H9 (cell line): Measurements from ENCODE around the gene UBE2L5. TPM values are rescaled to one million over a fixed set of nuclear protein-coding genes. Genes with fewer than 3 reads are reported as not detected.

ENCODE experiments used
- DNase-seq: peaks from one replicate; pipeline ENCODE4 v3.0.0-alpha.2; 2017
- H2AFZ ChIP-seq: one replicate; pipeline ENCODE4 v1.6.1; 2013; ENCODE audit warnings: mild to moderate bottlenecking, low read length, control low read depth, moderate library complexity
- H2AK5ac ChIP-seq: 2 replicates; pipeline ENCODE4 v1.6.1; 2013; ENCODE audit warnings: low read length, control low read depth, mixed read lengths; ENCODE audit not compliant: insufficient read length
- H2BK120ac ChIP-seq: one replicate; pipeline ENCODE4 v1.6.1; 2013; ENCODE audit warnings: low read depth, mild to moderate bottlenecking, low read length, control low read depth, inconsistent platforms; ENCODE audit not compliant: poor library complexity, severe bottlenecking
- H2BK12ac ChIP-seq: 2 replicates; pipeline ENCODE4 v1.6.1; 2013; ENCODE audit warnings: low read length, control low read depth, mixed read lengths, low read depth; ENCODE audit not compliant: insufficient read length
- H2BK15ac ChIP-seq: 2 replicates; pipeline ENCODE4 v1.6.1; 2013; ENCODE audit warnings: low read depth, low read length, control low read depth
- H2BK20ac ChIP-seq: one replicate; pipeline ENCODE4 v1.6.1; 2013; ENCODE audit warnings: low read depth, mild to moderate bottlenecking, low read length, control low read depth, inconsistent platforms; ENCODE audit not compliant: poor library complexity, severe bottlenecking
- H2BK5ac ChIP-seq: 2 replicates; pipeline ENCODE4 v1.6.1; 2013; ENCODE audit warnings: low read length, control low read depth, mixed read lengths; ENCODE audit not compliant: insufficient read length
- H3K14ac ChIP-seq: 2 replicates; pipeline ENCODE4 v1.6.1; 2013; ENCODE audit warnings: low read length, control low read depth; ENCODE audit not compliant: insufficient read depth
- H3K18ac ChIP-seq: 2 replicates; pipeline ENCODE4 v1.6.1; 2013; ENCODE audit warnings: low read depth, mild to moderate bottlenecking, mixed read lengths, low read length, control low read depth; ENCODE audit not compliant: insufficient read length
- H3K23ac ChIP-seq: 2 replicates; pipeline ENCODE4 v1.6.1; 2013; ENCODE audit warnings: low read length, control low read depth, mixed read lengths, low read depth; ENCODE audit not compliant: insufficient read length
- H3K23me2 ChIP-seq: 2 replicates; pipeline ENCODE4 v1.6.1; 2013; ENCODE audit warnings: low read depth, mild to moderate bottlenecking, mixed read lengths, low read length, control low read depth; ENCODE audit not compliant: insufficient read length, poor library complexity, severe bottlenecking
- H3K27ac ChIP-seq: 2 replicates; pipeline ENCODE4 v1.5.1; 2013; ENCODE audit warnings: low read length, control low read depth, mixed read lengths, low read depth; ENCODE audit not compliant: insufficient read length
- H3K27me3 ChIP-seq: 2 replicates; pipeline ENCODE4 v1.6.1; 2013; ENCODE audit warnings: low read length, control low read depth, inconsistent platforms; ENCODE audit not compliant: insufficient read depth
- H3K4ac ChIP-seq: 2 replicates; pipeline ENCODE4 v1.6.1; 2013; ENCODE audit warnings: low read depth, mild to moderate bottlenecking, control low read depth, inconsistent platforms, low read length, moderate library complexity
- H3K4me1 ChIP-seq: 2 replicates; pipeline ENCODE4 v1.6.1; 2013; ENCODE audit warnings: low read length, control low read depth, inconsistent platforms; ENCODE audit not compliant: insufficient read depth
- H3K4me2 ChIP-seq: 2 replicates; pipeline ENCODE4 v1.6.1; 2013; ENCODE audit warnings: low read length, control low read depth, mixed read lengths; ENCODE audit not compliant: insufficient read length, insufficient read depth
- H3K56ac ChIP-seq: 2 replicates; pipeline ENCODE4 v1.6.1; 2013; ENCODE audit warnings: low read depth, mild to moderate bottlenecking, mixed read lengths, low read length, control low read depth; ENCODE audit not compliant: insufficient read length
- H3K79me1 ChIP-seq: 2 replicates; pipeline ENCODE4 v1.6.1; 2013; ENCODE audit warnings: low read depth, mild to moderate bottlenecking, moderate library complexity, low read length, control low read depth, inconsistent platforms; ENCODE audit not compliant: insufficient read depth, poor library complexity, severe bottlenecking
- H3K79me2 ChIP-seq: 2 replicates; pipeline ENCODE4 v1.6.1; 2013; ENCODE audit warnings: low read length, control low read depth, inconsistent platforms; ENCODE audit not compliant: insufficient read depth
- H3K9ac ChIP-seq: 2 replicates; pipeline ENCODE4 v1.6.1; 2013; ENCODE audit warnings: low read length, control low read depth, mixed read lengths; ENCODE audit not compliant: insufficient read length; ENCODE audit errors: extremely low read depth
- H3K9me3 ChIP-seq: one replicate; pipeline ENCODE4 v1.6.1; 2013; ENCODE audit warnings: low read depth, low read length, inconsistent platforms; ENCODE audit not compliant: control insufficient read depth
- H3T11ph ChIP-seq: one replicate; pipeline ENCODE4 v1.6.1; 2013; ENCODE audit warnings: mild to moderate bottlenecking, low read length, control low read depth, inconsistent platforms
- H4K20me1 ChIP-seq: one replicate; pipeline ENCODE4 v1.6.1; 2013; ENCODE audit not compliant: control insufficient read depth, insufficient read length, insufficient read depth
- H4K5ac ChIP-seq: 2 replicates; pipeline ENCODE4 v1.6.1; 2013; ENCODE audit warnings: low read depth, mild to moderate bottlenecking, mixed read lengths, low read length, control low read depth; ENCODE audit not compliant: insufficient read length
- H4K8ac ChIP-seq: replicated peaks from 2 replicates; pipeline ENCODE4 v1.6.1; 2013; ENCODE audit warnings: low read length, control low read depth, mixed read lengths, low read depth; ENCODE audit not compliant: insufficient read length
- H4K91ac ChIP-seq: 2 replicates; pipeline ENCODE4 v1.6.1; 2013; ENCODE audit warnings: low read depth, mild to moderate bottlenecking, moderate library complexity, mixed read lengths, low read length, control low read depth; ENCODE audit not compliant: insufficient read length
- H3K27ac Mint-ChIP-seq, 3 experiments: 2 replicates in 2 of 3; 3 replicates in 1 of 3; pipeline ENCODE4 v1.8.0; 2020 to 2021; ENCODE audit warnings: mixed read lengths in 3 of 3, mild to moderate bottlenecking in 1 of 3, moderate library complexity in 1 of 3
- H3K27me3 Mint-ChIP-seq: 2 replicates; pipeline ENCODE4 v1.8.0; 2021; ENCODE audit warnings: low read depth, mild to moderate bottlenecking, moderate library complexity, mixed read lengths
- H3K36me3 Mint-ChIP-seq, 3 experiments: 2 replicates in 2 of 3; 3 replicates in 1 of 3; pipeline ENCODE4 v1.8.0; 2020 to 2021; ENCODE audit warnings: low read depth in 3 of 3, mixed read lengths in 3 of 3; ENCODE audit not compliant: insufficient read depth in 1 of 3
- H3K4me1 Mint-ChIP-seq, 2 experiments: 2 replicates each; pipeline ENCODE4 v1.8.0; 2020; ENCODE audit warnings: mixed read lengths in 2 of 2
- H3K4me3 Mint-ChIP-seq, 2 experiments: 2 replicates in 1 of 2; 3 replicates in 1 of 2; pipeline ENCODE4 v1.8.0; 2020 to 2021; ENCODE audit warnings: mild to moderate bottlenecking in 2 of 2, mixed read lengths in 2 of 2, moderate library complexity in 1 of 2
- H3K9me3 Mint-ChIP-seq, 2 experiments: 2 replicates in 1 of 2; 3 replicates in 1 of 2; pipeline ENCODE4 v1.8.0; 2020; ENCODE audit warnings: mild to moderate bottlenecking in 2 of 2, mixed read lengths in 2 of 2, moderate library complexity in 1 of 2
- WGBS: extraction: QIAGEN DNeasy Blood & Tissue Kit; methylation state at CpG from one replicate; pipeline ENCODE4 v1.1.7; 2013; ENCODE audit warnings: missing lambda C conversion rate, low lambda C conversion rate, mixed read lengths; ENCODE audit not compliant: insufficient read length; ENCODE audit errors: extremely low coverage; 5-methylcytosine and 5-hydroxymethylcytosine counted together
- total RNA-seq: library from RNA; stranded (reverse); gene quantifications from 2 replicates; pipeline ENCODE4 v1.2.1, GENCODE V29; 2021
- TF ChIP-seq, protein P1 (sequence below): fragments of 200-600 bp; sonication (generic); conservative IDR thresholded peaks from 3 replicates; pipeline ENCODE4 v1.8.0; 2021; ENCODE audit warnings: antibody characterized with exemption, mild to moderate bottlenecking

Gene UBE2L5
- total RNA-seq, 1 experiment from 2014 or later = 0.20 TPM

DNA sequence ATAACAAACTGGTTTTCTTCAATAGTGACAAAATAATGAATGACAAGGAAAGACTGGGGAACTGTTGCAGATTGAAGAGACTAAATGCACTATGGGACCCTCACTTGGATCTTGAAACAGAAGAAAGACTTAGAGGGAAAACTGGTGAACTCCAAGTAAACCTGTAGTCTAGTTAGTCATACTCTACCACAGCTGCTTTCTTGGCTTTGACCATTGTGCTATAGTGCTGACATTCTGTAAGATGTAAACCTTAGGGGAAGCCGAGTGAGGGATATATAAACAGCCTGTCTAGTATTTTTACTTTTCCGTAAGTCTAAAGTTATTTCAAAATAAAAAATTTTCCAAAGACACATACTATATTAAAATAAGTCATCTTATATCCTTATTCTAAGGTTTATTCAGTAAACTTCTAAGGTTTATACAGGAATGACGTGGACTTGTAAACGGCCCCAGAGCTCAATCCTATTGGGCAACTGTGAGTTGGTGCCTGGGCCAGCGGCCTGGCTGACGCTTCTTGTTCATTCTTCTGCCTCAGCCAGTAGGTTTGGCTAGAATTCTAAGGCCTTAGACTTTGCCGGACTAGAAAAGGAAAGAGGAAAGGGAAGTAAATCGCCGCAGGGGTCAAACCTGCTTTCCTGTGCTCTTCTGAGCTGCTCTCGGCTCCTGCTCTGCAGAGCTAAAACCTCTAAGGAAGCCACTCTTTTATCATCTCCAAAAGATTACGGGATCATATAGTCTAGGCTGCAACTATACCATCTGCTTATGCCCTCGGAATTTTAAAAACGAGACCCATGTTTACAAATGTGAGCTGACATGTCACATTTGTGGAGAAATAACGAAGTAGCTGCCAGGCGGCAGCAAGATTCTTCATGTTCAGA is 33.6 kb upstream of the UBE2L5 start:
- DNase-seq = no peak
- H2AFZ ChIP-seq = no peak overlapping the region
- no peak overlapping the region for H3K4me2 ChIP-seq

More for the DNA sequence above, 33.6 kb upstream of the UBE2L5 start:
- Mint-ChIP-seq H3K27ac (peak overlapping the region in 1 of 3 experiments; percentile 57; a peak in 1 of 7 replicates), H3K4me1 (peaks cover 2 to 7% of the 10 kb centered on the region in 2 experiments; a peak in 3 of 4 replicates), H3K4me3 (no peak overlapping the region), H3K9me3 (no peaks in the 10 kb centered on the region), H3K36me3 (no peaks in the 10 kb centered on the region), H3K27me3 (peaks cover 4% of the 10 kb centered on the region)
- Histone ChIP-seq H2BK12ac (no peak overlapping the region), H4K8ac (no peak overlapping the region), H3K9me3 (no peaks in the 10 kb centered on the region), H2BK5ac (no peak overlapping the region), H3K4ac (no peak overlapping the region), H4K5ac (no peak overlapping the region), H2BK20ac (no peak overlapping the region), H3K18ac (no peak overlapping the region), H2AK5ac (no peak overlapping the region), H3K23ac (no peak overlapping the region), H2BK15ac (no peak overlapping the region), H3K79me1 (no peaks in the 10 kb centered on the region), H4K91ac (no peak overlapping the region), H3K27me3 (no peaks in the 10 kb centered on the region), H3T11ph (no peak overlapping the region), H3K4me1 (no peaks in the 10 kb centered on the region), H3K27ac (no peak overlapping the region), H3K79me2 (no peaks in the 10 kb centered on the region), H3K56ac (no peak overlapping the region), H2BK120ac (no peak overlapping the region), H3K23me2 (no peaks in the 10 kb centered on the region), H4K20me1 (no peaks in the 10 kb centered on the region), H3K9ac (no peak overlapping the region), H3K14ac (no peak overlapping the region)
- no CpG with 5 or more reads among the region's 15 CpGs for WGBS
- TF ChIP-seq, protein P1, sequence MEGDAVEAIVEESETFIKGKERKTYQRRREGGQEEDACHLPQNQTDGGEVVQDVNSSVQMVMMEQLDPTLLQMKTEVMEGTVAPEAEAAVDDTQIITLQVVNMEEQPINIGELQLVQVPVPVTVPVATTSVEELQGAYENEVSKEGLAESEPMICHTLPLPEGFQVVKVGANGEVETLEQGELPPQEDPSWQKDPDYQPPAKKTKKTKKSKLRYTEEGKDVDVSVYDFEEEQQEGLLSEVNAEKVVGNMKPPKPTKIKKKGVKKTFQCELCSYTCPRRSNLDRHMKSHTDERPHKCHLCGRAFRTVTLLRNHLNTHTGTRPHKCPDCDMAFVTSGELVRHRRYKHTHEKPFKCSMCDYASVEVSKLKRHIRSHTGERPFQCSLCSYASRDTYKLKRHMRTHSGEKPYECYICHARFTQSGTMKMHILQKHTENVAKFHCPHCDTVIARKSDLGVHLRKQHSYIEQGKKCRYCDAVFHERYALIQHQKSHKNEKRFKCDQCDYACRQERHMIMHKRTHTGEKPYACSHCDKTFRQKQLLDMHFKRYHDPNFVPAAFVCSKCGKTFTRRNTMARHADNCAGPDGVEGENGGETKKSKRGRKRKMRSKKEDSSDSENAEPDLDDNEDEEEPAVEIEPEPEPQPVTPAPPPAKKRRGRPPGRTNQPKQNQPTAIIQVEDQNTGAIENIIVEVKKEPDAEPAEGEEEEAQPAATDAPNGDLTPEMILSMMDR = no peak
